RWPE1 (cell line): Measurements from ENCODE around the gene SERPINA5.

Experiments
- CTCF ChIA-PET: fragments of 350-600 bp; sonication (Branson Sonifier 250); formaldehyde crosslinking; extraction: SDS; loops from one replicate; lab custom pipeline; 2021; lab: Yijun Ruan, JAX
- POLR2A ChIA-PET: fragments of 400-600 bp; formaldehyde crosslinking; extraction: SDS; loops from one replicate; lab custom pipeline; 2020; ENCODE audit warnings: antibody characterized with exemption; ENCODE audit not compliant: low non-redundant PET; lab: Yijun Ruan, JAX
- DNase-seq: peaks from one replicate; pipeline ENCODE4 v3.0.0; 2012; ENCODE audit warnings: low spot score
- H3K27ac ChIP-seq: fragments of 450-650 bp; 2 replicates; pipeline ENCODE4 v1.5.1; 2017
- TF ChIP-seq, protein P1 (sequence below): fragments of 450-650 bp; conservative IDR thresholded peaks from 2 replicates; pipeline ENCODE4 v1.5.1; 2017; ENCODE audit warnings: low read depth, mild to moderate bottlenecking

The SERPINA5 gene

DNA sequence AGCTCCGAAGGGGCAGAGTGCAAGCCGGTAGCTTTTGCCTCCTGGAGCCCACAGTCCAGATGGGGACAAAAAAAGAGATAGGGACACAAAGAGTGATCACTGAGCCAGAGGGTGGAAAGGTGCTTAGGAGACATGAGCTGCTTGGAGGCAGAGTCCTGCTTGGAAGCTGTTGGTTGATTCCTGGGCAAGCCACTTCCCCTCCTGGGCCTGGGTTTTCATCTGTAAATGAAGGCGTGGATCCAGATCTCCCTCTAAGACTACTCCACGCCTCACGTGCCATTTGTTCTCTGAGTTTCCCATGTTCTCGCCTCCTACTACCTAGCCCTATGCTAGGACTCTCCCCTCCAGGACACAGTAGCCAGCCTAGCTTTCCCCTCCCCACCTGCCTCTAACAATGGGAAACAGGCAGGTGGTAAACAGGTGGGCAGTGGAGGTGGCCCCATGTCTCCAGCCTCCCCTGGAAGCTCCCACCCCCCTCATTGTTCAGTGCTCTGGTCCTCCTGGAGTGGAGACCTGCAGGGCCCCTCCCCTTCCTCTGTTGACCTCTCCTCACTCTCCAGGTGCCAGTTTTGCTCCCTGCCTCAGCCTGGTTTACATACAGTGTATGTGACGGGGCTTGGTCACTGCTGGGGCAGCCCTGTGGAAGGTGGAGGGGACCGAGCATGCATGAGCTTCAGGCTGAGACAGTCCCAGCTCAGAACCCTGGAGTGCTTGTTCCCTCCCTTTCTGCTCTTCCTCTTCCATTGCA is 34.8 kb downstream of the SERPINA5 start:
- TF ChIP-seq, protein P1, sequence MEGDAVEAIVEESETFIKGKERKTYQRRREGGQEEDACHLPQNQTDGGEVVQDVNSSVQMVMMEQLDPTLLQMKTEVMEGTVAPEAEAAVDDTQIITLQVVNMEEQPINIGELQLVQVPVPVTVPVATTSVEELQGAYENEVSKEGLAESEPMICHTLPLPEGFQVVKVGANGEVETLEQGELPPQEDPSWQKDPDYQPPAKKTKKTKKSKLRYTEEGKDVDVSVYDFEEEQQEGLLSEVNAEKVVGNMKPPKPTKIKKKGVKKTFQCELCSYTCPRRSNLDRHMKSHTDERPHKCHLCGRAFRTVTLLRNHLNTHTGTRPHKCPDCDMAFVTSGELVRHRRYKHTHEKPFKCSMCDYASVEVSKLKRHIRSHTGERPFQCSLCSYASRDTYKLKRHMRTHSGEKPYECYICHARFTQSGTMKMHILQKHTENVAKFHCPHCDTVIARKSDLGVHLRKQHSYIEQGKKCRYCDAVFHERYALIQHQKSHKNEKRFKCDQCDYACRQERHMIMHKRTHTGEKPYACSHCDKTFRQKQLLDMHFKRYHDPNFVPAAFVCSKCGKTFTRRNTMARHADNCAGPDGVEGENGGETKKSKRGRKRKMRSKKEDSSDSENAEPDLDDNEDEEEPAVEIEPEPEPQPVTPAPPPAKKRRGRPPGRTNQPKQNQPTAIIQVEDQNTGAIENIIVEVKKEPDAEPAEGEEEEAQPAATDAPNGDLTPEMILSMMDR = no peak
- H3K27ac ChIP-seq = no peak overlapping the region
- DNase-seq = no peak
- POLR2A ChIA-PET = no interaction called here
- CTCF ChIA-PET = no interaction called here

DNA sequence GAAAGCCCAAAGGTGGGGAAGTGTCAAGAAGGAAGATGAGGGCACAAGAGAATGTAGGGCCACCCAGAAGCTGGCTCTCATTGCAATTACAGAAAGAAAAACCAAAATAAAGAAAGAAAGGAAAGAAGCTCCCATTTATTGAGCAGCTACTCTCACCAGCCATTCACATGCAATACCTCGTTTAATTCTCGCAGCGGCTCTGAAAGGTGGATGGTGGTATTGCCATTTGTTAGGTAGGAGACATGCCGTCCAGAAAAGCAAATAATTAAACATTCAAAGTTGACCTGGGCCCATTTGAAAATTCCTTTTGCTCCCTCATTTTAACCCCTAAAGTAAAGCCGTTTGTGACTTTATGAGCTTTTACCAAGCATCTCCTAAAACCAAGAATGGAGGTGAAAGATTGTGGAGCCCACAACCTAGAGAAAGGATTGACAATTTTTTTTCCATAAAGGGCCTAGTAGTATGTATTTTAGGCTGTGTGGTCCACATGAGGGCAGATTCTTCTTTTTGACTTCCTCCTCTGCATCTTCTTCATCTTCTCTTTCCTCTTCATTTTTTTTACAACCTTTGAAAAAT is 36.2 kb downstream of the SERPINA5 start:
- no peak for DNase-seq
- TF ChIP-seq, protein P1 = no peak
- ChIA-PET CTCF (no interaction called here), POLR2A (no interaction called here)
- H3K27ac ChIP-seq = no peak overlapping the region

DNA sequence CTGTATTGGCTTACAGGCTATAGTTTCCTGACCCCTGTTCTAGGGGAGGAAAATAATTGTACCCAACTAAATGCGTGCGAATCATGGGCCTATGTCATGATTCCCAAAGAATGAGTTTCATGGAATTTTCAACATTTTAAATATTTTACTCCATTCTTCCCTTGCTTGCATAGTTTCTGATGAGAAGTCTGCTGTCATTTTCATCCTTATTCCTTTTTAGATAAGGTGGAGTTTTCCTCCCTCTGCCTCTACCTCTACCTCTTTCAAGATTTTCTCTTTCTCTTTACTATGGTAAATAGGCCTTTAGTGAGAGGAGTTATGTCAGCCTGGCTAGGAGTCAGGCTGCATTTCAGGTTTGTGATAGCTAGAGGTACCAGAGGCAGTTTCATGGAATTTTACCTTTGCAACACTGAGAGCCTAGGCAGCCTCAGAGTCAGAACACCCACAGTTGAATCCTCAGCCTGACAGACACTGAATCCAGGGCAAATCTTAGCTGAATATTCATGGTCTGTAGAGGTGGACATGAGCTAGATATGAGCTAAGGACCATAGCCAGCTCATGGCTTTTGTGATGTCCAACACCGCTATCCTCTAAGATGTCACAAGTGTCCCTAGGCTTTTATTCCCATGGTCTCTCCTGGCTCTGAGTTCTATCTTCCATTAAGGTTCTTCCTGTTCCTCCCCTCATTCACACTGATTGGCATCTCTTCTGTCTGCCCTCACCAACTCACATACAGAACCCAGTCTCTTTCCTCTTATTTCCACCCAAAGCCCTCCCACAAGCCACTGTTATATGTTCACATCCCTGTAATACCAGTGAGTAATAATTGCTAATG is 37.0 kb downstream of the SERPINA5 start:
- no peak overlapping the region for H3K27ac ChIP-seq
- ChIA-PET CTCF (no interaction called here), POLR2A (no interaction called here)
- no peak for DNase-seq
- TF ChIP-seq, protein P1 = no peak

DNA sequence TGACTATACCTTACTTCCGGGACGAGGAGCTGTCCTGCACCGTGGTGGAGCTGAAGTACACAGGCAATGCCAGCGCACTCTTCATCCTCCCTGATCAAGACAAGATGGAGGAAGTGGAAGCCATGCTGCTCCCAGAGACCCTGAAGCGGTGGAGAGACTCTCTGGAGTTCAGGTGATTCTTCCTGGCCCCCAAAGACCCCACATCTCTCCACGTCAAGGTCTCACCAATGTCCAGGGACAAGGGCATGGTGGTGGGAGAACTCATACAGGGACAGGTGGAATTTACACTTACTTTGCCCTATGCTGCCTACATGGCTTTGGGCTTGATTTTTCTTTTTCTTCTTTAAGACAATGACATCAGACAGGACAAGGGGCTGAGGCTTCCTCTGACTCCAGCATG is 38.1 kb downstream of the SERPINA5 start:
- DNase-seq = no peak
- H3K27ac ChIP-seq = no peak overlapping the region
- ChIA-PET POLR2A (no interaction called here), CTCF (no interaction called here)
- TF ChIP-seq, protein P1 = no peak

DNA sequence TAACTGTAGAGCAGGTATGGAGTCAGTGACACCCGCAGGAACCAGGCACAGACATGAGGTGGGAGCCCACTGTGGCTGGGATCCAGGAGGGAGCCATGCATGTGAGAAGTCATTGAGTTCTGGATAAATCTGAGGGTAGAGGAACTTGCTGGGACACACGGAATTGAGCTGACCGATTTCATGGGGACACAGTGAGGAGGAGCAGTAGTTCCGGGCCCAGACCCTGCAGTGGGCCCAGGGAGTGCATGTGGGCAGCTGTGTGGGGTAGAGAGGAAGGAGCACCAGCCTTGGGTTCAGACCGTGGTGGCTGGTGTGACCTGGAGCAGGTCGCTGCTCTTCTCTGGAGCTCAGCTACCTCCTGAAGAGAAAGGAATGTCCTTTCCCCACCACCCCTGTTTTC is 39.4 kb downstream of the SERPINA5 start:
- TF ChIP-seq, protein P1 = no peak
- ChIA-PET CTCF (no interaction called here), POLR2A (no interaction called here)
- DNase-seq = no peak
- H3K27ac ChIP-seq = no peak overlapping the region

DNA sequence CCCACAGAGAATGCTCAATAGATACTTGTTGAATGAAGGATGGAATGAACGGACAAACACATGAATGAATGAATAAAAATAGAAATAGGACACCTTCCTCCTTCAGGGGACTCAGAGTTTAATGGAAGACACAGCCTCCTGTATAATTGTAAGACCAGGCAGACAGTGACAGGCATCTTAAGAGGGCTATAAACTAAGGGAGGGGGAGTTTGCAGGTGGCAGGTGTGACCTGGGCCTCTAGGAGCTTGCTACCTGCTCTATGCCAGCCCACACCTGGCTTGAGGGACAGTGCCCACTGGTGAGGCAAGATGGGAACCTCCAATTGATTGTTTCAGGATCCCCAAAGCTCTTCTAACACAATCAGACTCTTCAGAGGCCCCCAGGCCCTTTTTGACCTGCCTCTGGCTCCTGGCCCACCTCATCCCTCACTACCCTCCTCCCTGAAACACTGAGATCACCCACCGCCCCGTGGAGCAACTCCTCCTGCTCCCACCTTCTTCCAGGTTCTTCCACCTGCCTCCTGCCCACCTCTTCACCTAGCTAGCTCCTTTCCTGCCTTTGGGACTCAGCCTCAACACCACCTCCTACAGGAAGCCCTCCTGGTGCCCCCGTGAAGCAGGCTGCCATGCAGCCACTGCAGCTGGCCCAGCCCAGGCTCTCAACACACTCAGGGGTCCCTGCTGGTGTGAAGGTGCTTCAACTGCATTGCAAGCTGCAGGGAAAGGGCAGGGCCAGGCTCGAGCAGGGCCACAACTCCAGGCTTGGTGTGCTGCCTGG is 40.3 kb downstream of the SERPINA5 start:
- POLR2A ChIA-PET = no interaction called here
- CTCF ChIA-PET = no interaction called here
- no peak overlapping the region for H3K27ac ChIP-seq
- no peak for DNase-seq
- TF ChIP-seq, protein P1 = no peak
